H4 (cell line): ENCODE data around the gene TUBB. TPM values are rescaled to one million over a fixed set of nuclear protein-coding genes. Genes with fewer than 3 reads are reported as not detected.
"Not testable (repeated sequence)": the region's sequence is repeated elsewhere in the genome, so short reads cannot be mapped to it uniquely, and the experiment has no call there.

Experiments
- DNase-seq: peaks from one replicate; pipeline ENCODE4 v3.0.0-alpha.2; 2015; ENCODE audit warnings: low spot score
- total RNA-seq: library from RNA; depleted of rRNA; stranded (reverse); fragments of >200 nt; shearing (Covaris generic); gene quantifications from 2 replicates; pipeline ENCODE4 v1.2.3, GENCODE V29; 2014

The TUBB gene
- total RNA-seq, 1 experiment from 2014 or later, result 1,508 TPM

DNA sequence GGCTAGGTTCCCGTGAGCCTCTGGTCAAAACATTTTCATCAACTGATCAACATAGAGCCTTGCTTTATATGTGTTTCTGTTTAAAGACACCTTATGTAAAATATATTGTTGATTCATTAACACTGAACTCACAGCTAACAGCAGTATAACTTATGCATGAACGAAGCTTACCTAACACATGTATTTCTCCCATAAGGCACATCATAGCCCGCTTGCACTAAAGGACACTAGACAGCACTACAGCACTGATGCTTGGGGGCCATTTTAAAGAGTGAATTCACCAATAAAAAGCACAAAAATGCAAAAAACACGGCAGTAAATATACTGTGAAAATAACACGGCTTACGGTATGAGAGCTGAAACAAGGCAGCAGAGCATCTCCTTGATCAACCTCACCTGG is 18.4 kb downstream of the TUBB start:
- no peak for DNase-seq

DNA sequence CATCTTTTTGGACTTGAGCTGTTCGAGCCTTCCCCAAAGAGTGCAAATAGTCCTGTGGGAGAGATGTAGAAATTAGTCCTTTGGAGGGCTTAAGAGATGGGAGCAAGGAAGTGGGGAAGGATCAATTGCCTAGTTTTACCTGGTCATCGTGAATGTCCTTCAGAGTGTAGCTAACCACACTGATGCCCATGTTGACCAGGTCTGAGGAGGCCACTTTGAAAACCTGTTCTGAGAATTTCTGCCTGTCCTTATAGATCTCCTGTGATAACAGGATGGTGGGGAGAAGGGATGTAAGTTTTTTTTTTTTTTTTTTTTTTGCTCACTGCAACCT is 20.4 kb downstream of the TUBB start:
- no peak for DNase-seq

DNA sequence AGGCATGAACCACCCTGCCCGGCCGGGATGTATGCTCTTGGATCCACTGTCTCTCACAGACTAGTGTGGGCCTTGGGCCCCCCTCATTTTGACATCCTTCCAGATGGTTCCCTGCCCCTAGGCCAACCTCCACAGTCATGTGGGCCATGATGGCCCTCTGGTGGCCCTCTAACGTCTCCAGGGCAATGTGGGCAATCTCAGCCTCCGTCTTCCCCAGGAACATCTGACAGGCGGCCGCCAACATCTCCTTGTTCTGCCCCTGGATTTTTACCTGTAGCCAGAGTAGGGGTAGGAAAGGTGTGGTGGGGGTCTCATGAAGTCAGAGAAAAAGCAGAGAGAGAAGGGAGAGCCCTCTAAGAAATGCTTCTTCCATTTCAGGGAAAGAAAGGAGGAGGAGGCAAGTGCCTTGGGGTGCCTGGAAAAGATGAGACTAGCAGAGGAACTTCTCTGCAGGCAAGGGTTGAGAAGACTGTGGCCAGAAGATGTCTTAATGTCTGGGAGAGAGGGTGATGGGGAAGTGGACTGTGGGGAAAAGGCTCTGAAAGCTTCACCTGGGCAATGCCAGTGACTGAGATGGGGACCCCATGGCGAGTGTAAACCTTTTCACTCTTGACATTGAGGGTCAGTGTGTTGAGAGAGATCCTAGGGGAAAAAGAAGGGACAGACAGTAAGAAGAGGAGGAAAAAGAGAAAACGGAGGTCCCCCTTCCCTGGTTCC is 21.1 kb downstream of the TUBB start:
- no peak for DNase-seq

- no peak for DNase-seq
Observed at GRCh38 chr6:30741789-30742315, 21.7 kb downstream of the TUBB start.

GRCh38 chr6:30742316-30743098 is 22.4 kb downstream of the TUBB start, which contains the start of gene FLOT1:
FLOT1 (minus strand) TSS chr6:30742687; CDS start chr6:30742189, 498 bp downstream.
- DNase-seq, result peak; percentile 97

DNA sequence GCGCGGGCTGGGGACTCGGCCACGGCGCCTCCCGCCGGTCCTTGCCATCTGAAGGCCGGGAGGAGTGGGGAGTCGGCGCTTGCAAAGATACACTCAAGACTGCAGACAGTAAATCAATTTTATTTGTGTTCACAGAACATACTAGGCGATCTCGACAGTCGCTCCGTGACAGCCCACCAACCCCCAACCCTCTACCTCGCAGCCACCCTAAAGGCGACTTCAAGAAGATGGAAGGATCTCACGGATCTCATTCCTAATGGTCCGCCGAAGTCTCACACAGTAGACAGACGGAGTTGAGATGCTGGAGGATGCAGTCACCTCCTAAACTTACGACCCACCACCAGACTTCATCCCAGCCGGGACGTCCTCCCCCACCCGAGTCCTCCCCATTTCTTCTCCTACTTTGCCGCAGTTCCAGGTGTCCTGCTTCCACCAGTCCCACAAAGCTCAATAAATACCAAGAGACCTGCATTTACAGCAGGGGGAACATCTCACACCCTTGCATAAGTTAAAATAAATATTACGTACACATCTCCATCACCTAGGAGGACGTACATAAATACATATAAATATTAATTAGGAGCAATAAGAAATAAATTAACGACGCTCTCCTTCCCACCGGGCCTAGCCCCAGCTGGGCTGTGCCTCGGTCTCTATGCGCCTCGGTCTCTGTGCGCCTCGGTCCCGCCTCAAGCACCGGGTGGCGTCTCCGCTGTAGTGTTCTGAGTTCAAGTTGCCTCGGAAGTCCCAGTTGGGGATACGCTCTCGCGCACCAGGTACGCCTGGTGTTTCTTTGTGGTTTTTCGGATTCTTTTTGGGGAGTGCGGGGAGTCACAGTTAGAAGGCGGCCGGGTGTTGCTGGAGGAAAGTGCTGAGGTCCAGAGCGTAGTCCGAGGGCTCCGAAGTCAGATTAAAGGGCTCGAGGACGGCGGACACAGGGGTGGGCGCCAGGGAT is 23.2 kb downstream of the TUBB start:
- no peak for DNase-seq

DNA sequence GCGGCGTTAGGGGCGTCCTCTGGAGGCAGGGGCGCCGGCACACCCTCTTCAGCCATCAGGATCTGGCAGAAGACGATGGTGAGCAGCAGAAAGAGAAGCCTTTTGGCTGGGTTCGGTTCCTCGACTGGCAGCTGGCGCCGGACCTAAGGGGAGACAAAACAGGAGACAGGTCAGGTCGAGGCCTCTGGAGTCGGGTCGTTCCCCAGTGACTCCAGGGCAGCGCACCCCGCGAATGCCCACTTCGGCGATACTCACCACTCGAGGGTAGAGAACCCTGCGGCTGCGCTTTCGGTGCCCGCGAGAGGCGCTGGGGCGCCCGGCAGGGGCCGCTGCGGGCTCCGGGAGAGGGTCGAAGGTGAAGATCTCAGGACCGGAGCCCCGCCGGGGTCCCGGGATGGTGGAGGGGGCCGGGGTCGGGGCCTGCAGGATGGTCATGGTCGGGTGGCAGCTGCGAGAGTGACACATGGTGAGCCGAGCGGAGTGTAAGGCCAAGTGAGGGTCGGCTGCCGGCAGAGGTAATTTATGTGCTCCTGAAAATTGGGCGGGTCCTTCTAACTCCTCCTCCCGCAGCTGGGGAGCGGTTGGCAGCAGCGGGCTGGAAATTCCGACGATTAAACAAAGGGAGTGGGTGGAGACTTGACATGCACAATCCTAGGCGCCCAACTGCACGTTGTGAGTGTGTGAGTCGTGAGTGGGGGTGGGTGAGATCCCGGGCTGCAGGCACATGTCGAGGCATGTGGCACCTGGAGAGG is 24.1 kb downstream of the TUBB start, which contains the start of gene IER3:
Gene IER3 (minus strand): TSS at position 494 of the 752 bp plus-strand sequence. CDS start 29 bp downstream, at position 465.
- peak; percentile 77 for DNase-seq

- DNase-seq, result no peak
Observed at GRCh38 chr6:30747300-30747687, 27.1 kb downstream of the TUBB start.

DNA sequence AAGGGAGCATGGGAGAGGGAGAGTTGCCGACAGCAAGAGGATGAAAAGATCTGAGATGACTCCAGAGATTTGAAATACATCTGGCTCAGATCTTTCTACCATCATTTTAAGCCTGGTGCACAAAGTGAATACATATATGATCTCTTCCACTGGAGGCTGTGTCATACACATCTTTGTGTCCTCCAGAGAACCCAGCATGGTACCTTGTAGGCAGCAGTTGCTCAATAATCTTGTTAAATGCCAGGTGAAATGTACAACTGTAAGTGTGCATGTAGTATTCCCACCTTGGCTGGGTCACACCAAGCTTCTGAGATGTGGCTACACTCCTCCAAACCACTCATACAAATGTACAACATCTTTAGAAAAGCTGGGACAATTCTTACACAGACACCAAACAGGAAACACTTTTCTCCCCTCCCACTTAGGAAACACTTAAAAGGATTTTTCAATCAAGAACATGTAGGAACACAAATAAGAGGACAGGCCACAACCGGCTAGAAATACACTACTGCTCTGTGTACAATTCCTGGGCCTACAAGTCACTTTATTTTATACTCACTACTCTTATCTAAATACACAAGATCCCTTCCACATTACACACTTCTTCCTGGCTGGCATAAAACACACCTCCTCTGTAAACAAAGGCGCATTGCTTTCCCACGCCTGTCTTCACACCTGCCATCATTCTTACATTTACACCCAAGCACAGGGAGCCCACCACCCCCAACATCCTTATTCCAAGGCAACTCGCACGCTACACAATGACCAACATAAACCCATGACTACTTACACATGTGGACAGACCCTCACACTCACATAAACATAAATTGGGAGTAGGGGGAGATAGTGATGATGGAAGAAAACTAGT is 28.0 kb downstream of the TUBB start:
- DNase-seq, result no peak

DNA sequence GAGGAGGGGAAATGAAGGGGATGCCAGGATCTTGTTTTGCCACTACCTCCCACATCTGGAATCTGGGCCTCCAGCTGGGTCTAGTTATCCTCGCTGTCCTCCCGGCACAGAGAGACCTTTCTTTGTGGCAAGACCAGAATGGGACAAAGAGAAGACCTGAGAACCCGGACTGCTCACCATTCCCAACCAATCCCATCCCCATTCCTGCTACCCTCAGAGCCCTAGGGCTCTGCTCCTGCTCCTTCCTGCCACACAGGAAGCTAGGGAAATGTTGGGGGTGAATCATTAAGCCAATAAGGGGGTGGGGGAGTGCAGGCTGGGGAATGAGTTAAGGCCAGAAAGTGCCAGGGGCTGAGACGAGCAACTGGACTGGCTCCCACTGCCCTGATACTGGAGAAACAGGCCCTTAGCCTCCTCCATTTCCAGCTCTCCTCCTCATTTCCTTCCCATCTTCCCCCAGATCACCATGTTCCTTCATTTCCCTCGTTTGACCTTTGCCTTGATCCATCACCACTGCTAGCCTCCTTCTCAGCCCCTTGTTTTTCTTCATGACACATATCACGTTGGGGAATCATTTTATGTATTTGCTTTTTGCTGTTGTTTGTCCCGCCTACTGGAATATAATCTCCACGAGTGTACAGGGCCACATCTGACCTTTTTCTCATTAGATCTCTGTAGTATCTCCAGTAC is 28.8 kb downstream of the TUBB start:
- no peak for DNase-seq

DNA sequence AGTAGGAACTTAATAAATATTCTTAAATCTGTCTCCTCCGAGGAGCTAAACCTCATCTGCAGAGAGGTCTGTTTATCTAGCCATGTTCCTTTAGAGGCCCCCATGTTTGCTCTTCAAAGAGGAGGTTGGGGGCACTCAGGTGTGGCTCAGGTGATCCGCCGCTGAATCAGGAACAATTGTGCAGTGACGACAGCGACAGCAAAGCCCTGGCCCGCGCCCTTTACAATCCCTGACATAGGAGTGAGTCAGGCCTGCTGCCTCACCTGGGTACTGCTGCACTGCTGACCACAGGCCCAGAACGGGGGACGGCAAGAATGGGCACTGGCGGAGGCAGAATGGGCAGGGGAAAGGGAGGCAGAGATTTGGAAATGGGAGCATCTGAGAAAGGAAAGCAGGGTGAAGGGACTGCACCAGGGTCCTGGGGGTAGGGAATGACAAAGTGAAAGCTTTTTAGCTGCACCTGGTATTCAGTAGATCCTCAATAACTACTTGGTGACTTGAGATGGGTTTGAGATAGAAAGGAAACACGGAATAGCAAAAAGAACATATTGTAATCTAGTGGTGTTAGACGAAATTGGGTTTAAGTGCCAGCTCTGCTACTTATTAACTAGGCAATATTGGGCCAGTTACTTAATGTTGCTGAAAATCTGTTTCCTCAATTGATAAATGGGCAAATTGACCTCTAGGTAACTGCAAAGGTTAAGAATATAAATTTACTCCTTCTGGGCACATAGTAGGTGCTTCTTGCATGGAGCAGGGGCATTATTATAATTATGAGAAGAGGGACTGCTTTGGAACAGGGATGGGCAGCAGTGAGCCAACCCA is 29.6 kb downstream of the TUBB start:
- no peak for DNase-seq

DNA sequence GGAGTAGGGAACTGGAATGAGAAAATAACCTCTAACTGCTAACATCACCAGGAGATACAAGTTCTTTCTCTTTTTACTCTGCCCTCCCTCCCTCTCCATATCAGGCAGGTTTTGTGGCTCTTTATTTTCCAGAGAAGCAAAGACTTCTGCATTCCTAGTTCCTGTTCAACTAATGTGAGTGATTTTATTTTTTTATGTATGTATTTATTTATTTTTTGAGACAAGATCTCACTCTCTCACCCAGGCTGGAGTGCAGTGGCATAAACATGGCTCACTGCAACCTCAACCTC is 30.2 kb downstream of the TUBB start:
- no peak for DNase-seq

GRCh38 chr6:30752157-30752927 is 32.2 kb downstream of the TUBB start:
- peak; percentile 99 for DNase-seq

GRCh38 chr6:30754631-30755030 is 34.5 kb downstream of the TUBB start:
- DNase-seq, result no peak

DNA sequence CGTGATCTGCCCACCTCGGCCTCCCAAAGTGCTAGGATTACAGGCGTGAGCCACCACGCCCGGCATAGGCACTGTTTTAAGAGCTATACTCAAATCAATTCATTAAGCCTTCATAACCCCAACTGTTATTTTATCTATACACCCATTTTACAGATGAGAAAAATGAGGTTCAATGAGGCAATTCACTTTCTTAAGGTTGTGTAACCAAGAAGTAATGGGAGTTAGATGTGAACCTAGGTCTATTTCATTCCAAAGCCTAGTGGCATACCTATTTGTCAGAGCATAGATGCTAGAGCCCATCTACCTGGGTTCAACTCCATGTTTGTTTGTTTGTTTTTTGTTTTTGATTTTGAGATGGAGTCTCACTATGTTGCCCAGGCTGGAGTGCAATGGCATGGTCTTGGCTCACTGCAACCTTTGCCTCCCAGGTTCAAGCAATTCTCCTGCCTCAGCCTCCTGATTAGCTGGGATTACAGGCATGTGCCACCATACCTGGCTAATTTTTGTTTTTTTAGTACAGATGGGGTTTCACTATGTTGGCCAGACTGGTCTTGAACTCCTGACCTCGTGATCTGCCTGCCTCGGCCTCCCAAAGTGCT is 36.4 kb downstream of the TUBB start:
- not testable (repeated sequence) for DNase-seq

DNA sequence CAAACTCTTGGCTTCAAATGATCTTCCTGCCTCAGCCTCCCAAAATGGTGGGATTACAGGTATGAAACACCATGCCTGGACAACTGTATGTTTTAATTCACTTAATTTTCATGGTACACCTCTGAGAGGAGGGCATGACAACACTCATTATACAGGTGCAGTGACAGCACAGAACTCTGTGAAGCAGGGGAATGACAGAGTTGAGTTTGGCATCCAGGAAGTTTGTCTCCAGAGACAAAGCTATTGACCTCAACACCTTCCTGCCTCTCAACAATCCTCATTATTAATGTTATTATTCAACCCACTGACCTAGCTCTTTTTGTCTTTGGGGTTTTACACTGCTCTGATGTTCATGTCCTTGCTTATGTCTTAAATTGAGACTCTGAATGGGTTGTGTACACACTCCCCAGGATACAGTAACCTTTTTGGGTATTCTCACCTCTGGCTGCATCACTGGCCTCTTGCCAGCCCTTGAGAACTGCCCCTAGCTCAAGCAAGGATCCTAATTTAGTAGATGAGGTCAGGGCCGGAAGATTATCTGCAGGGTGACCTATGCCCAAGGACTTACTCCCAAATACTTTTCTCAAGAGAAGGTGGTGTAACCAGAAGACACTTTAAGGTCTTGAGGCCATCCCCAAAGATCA is 37.2 kb downstream of the TUBB start:
- DNase-seq, result no peak
